Left ventricle myocardium inferior (tissue), 1 donor: ENCODE measurements around the gene MMP14. TPM values are rescaled to one million over a fixed set of nuclear protein-coding genes. Genes with fewer than 3 reads are reported as not detected.

Source experiments
- DNase-seq: peaks from one replicate; pipeline ENCODE4 v3.0.0-alpha.2; 2020
- H3K27ac ChIP-seq: fragments of 200-600 bp; replicated peaks from 2 replicates; pipeline ENCODE4 v1.8.0; 2021
- H3K27me3 ChIP-seq: fragments of 200-600 bp; 2 replicates; pipeline ENCODE4 v1.8.0; 2021; ENCODE audit warnings: low read depth
- H3K36me3 ChIP-seq: fragments of 200-600 bp; 2 replicates; pipeline ENCODE4 v1.8.0; 2021
- H3K4me1 ChIP-seq: fragments of 200-600 bp; 2 replicates; pipeline ENCODE4 v1.8.0; 2021
- H3K4me3 ChIP-seq: fragments of 200-600 bp; 2 replicates; pipeline ENCODE4 v1.8.0; 2021; ENCODE audit warnings: mild to moderate bottlenecking, moderate library complexity
- H3K9me3 ChIP-seq: fragments of 200-600 bp; replicated peaks from 2 replicates; pipeline ENCODE4 v1.8.0; 2021
- CTCF ChIP-seq: fragments of 200-600 bp; IDR thresholded peaks from 2 replicates; pipeline ENCODE4 v1.8.0; 2021; ENCODE audit warnings: antibody characterized with exemption, mild to moderate bottlenecking, borderline replicate concordance
- intact Hi-C: fragments of 100-400 bp; cut with micrococcal nuclease; formaldehyde crosslinking; loops from one replicate; pipeline ENCODE4 v1.11.0; 2022
- total RNA-seq: library from RNA; stranded (reverse); fragmentation: NEBNext Ultra II Directional; extraction: Animal tissue kit (Norgen Biotek cat#: 25700); gene quantifications from one replicate; pipeline ENCODE4 v1.2.1, GENCODE V29; 2021
- donor health status: DM: no; HTN: yes; CAD: no; lungs with severe emphysema.

MMP14 gene
- total RNA-seq, 1 donor from 2014 or later, result 22.1 TPM

DNA sequence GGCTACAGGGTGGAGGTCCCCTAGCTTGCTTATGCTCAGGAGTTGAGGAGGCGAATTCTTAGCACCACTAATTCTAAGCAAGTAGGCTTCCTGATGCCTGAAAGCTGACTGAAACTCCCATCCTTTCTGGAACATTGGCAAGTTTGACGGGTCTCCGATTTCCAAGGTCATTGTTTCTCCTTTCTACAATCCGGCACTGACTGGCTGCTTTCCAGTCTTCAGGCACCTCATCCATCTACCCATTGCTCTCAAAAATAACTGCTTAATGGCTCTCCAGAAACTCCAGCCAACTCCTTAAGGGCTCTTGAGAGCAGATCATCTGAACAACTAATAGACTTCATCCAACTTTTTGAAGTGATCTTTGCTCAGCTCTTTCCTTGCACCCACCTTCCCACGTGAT, 60.0 kb downstream of the MMP14 start:
- no peak for DNase-seq
- H3K4me3 ChIP-seq, result no peak overlapping the region
- H3K4me1 ChIP-seq, result peaks cover 9% of the 10 kb centered on the region
- no peak for TF ChIP-seq CTCF
- intact Hi-C loops, result no loop called here
- no peaks in the 10 kb centered on the region for H3K9me3 ChIP-seq
- H3K36me3 ChIP-seq, result peaks cover 11% of the 10 kb centered on the region
- H3K27ac ChIP-seq, result no peak overlapping the region
- H3K27me3 ChIP-seq, result no peaks in the 10 kb centered on the region

DNA sequence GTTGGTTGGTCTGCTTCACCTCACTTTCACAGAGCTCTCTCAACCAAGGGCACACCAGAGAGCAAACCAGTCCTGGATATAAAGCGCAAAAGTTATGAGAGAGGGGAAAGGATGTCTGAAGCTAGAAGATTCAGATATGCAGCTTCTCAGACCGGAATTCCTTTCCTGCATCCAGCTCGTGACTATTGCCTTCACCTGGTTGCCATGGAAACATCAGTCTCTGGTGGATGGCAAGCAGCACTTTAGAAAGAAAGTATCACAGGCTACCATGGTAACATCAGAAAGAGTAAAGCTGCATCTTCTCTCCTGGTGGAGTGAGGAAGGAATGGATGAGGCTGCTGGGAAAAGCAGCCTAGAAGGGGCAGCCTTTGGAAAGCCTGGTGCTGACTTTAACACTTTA, 60.4 kb downstream of the MMP14 start:
- intact Hi-C loops, result no loop called here
- Histone ChIP-seq H3K4me3 (no peak overlapping the region), H3K9me3 (no peaks in the 10 kb centered on the region), H3K27ac (no peak overlapping the region), H3K4me1 (peaks cover 9% of the 10 kb centered on the region), H3K36me3 (peaks cover 15% of the 10 kb centered on the region), H3K27me3 (no peaks in the 10 kb centered on the region)
- TF ChIP-seq CTCF, result no peak
- no peak for DNase-seq

- no peaks in the 10 kb centered on the region for H3K9me3 ChIP-seq
- intact Hi-C loops, result no loop called here
- no peak overlapping the region for H3K4me3 ChIP-seq
- peaks cover 21% of the 10 kb centered on the region for H3K36me3 ChIP-seq
- H3K27me3 ChIP-seq, result no peaks in the 10 kb centered on the region
- no peak for TF ChIP-seq CTCF
- no peak overlapping the region for H3K27ac ChIP-seq
- H3K4me1 ChIP-seq, result peaks cover 9% of the 10 kb centered on the region
- DNase-seq, result no peak
These were observed 61.0 kb downstream of the MMP14 start for GRCh38 chr14:22897357-22897756.

Other genes starting within 250 kb of the MMP14 start
- 118 TPM for gene DAD1, start 247.4 kb upstream of the MMP14 start, total RNA-seq
- 23.2 TPM for gene ABHD4, start 238.3 kb upstream of the MMP14 start, total RNA-seq
- gene OR6J1, start 192.2 kb upstream of the MMP14 start, total RNA-seq, result not detected
- gene OXA1L, start 69.9 kb upstream of the MMP14 start, total RNA-seq, result 182 TPM
- gene SLC7A7, start 21.1 kb upstream of the MMP14 start, total RNA-seq, result 4.6 TPM
- 110 TPM for gene MRPL52, start 6.7 kb upstream of the MMP14 start, total RNA-seq
- 48.3 TPM for gene LRP10, start 35.2 kb downstream of the MMP14 start, total RNA-seq
- not detected for gene REM2, start 46.6 kb downstream of the MMP14 start, total RNA-seq
- gene RBM23, start 82.6 kb downstream of the MMP14 start, total RNA-seq, result 42.1 TPM
- 59.0 TPM for gene PRMT5, start 92.8 kb downstream of the MMP14 start, total RNA-seq
- gene HAUS4, start 120.5 kb downstream of the MMP14 start, total RNA-seq, result 17.9 TPM
- gene AJUBA, start 146.0 kb downstream of the MMP14 start, total RNA-seq, result 7.2 TPM
- gene C14orf93, start 173.6 kb downstream of the MMP14 start, total RNA-seq, result 4.9 TPM
- 118 TPM for gene PSMB5, start 198.3 kb downstream of the MMP14 start, total RNA-seq
- not detected for gene PSMB11, start 205.6 kb downstream of the MMP14 start, total RNA-seq
- 2.1 TPM for gene CDH24, start 220.9 kb downstream of the MMP14 start, total RNA-seq